ENCODE measurements around the gene ZNF384.

The ZNF384 gene

GRCh38 chr12:6734506-6735387, 45.6 kb upstream of the ZNF384 start:
- Histone ChIP-seq H3K27ac (ENCODE audit: extremely low read depth, low read depth, low read length) (no peak overlapping the region), H3K4me3 (ENCODE audit: low read depth, low read length) (no peak overlapping the region), H3K4me1 (ENCODE audit: control insufficient read depth, insufficient read depth, low read length) (no peaks in the 10 kb centered on the region), H3K9me3 (ENCODE audit: control insufficient read depth, insufficient read depth, low read depth, low read length) (no peaks in the 10 kb centered on the region), H3K36me3 (ENCODE audit: control insufficient read depth in 2 of 2, insufficient read depth in 1 of 2, low read length in 2 of 2) (peaks cover 9 to 35% of the 10 kb centered on the region in 2 experiments; a peak in 2 of 3 replicates)
- ChIA-PET CTCF (interaction anchor here (0.5 to 1.7 kb wide), 5 partner anchors 10 to 100 kb away, joined by 3 read pairs; partner anchors contain the start of gene COPS7A), POLR2A (interaction anchor here (1.0 to 3.0 kb wide), 4 partner anchors 10 to 117 kb away, joined by 3 to 16 read pairs (median 3); partner anchors contain the start of genes COPS7A and USP5)
- TF ChIP-seq ATF2 (tag by site-specific recombination; IDR thresholded peaks at IDR 0.05; ENCODE audit: low read depth) (peak; percentile 22; the same call in 1 of the 2 replicates), ZBTB21 (tag by site-specific recombination; IDR thresholded peaks at IDR 0.05) (no peak), ZNF274 (IDR thresholded peaks at IDR 0.05; ENCODE audit: low read length) (no peak), ZNF274 (tag by site-specific recombination; IDR thresholded peaks at IDR 0.05; ENCODE audit: borderline replicate concordance) (no peak), ZNF658 (tag by site-specific recombination; IDR thresholded peaks at IDR 0.05) (no peak), GLI4 (tag by site-specific recombination; IDR thresholded peaks at IDR 0.05) (no peak), ZNF335 (tag by site-specific recombination; conservative IDR thresholded peaks at IDR 0.05) (no peak)
- TF ChIP-seq, protein P1, sequence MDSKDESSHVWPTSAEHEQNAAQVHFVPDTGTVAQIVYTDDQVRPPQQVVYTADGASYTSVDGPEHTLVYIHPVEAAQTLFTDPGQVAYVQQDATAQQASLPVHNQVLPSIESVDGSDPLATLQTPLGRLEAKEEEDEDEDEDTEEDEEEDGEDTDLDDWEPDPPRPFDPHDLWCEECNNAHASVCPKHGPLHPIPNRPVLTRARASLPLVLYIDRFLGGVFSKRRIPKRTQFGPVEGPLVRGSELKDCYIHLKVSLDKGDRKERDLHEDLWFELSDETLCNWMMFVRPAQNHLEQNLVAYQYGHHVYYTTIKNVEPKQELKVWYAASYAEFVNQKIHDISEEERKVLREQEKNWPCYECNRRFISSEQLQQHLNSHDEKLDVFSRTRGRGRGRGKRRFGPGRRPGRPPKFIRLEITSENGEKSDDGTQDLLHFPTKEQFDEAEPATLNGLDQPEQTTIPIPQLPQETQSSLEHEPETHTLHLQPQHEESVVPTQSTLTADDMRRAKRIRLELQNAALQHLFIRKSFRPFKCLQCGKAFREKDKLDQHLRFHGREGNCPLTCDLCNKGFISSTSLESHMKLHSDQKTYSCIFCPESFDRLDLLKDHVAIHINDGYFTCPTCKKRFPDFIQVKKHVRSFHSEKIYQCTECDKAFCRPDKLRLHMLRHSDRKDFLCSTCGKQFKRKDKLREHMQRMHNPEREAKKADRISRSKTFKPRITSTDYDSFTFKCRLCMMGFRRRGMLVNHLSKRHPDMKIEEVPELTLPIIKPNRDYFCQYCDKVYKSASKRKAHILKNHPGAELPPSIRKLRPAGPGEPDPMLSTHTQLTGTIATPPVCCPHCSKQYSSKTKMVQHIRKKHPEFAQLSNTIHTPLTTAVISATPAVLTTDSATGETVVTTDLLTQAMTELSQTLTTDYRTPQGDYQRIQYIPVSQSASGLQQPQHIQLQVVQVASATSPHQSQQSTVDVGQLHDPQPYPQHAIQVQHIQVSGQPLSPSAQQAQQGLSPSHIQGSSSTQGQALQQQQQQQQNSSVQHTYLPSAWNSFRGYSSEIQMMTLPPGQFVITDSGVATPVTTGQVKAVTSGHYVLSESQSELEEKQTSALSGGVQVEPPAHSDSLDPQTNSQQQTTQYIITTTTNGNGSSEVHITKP (tag by site-specific recombination; IDR thresholded peaks at IDR 0.05): no peak
- TF ChIP-seq, protein P2, sequence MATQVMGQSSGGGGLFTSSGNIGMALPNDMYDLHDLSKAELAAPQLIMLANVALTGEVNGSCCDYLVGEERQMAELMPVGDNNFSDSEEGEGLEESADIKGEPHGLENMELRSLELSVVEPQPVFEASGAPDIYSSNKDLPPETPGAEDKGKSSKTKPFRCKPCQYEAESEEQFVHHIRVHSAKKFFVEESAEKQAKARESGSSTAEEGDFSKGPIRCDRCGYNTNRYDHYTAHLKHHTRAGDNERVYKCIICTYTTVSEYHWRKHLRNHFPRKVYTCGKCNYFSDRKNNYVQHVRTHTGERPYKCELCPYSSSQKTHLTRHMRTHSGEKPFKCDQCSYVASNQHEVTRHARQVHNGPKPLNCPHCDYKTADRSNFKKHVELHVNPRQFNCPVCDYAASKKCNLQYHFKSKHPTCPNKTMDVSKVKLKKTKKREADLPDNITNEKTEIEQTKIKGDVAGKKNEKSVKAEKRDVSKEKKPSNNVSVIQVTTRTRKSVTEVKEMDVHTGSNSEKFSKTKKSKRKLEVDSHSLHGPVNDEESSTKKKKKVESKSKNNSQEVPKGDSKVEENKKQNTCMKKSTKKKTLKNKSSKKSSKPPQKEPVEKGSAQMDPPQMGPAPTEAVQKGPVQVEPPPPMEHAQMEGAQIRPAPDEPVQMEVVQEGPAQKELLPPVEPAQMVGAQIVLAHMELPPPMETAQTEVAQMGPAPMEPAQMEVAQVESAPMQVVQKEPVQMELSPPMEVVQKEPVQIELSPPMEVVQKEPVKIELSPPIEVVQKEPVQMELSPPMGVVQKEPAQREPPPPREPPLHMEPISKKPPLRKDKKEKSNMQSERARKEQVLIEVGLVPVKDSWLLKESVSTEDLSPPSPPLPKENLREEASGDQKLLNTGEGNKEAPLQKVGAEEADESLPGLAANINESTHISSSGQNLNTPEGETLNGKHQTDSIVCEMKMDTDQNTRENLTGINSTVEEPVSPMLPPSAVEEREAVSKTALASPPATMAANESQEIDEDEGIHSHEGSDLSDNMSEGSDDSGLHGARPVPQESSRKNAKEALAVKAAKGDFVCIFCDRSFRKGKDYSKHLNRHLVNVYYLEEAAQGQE (tag by site-specific recombination; IDR thresholded peaks at IDR 0.05): no peak

DNA sequence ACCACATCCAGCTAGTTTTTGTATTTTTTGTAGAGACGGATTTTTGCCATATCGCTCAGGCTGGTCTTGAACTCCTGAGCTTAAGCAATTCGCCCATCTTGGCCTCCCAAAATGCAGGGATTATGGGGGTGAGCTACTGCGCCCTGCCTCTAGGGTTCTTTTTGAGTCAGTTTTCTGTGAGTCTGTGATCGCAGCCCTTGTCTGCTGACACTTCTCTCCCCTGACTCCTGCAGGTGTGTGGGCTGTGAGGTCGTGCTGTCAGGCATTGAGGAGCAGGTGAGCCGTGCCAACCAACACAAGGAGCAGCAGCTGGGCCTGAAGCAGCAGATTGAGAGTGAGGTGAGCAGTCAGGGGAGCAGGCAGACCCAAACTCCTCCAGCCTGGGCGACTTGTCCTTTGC, 41.0 kb upstream of the ZNF384 start:
- Histone ChIP-seq H3K4me3 (ENCODE audit: low read depth, low read length) (no peak overlapping the region), H3K27ac (ENCODE audit: extremely low read depth, low read depth, low read length) (no peak overlapping the region), H3K4me1 (ENCODE audit: control insufficient read depth, insufficient read depth, low read length) (no peaks in the 10 kb centered on the region), H3K9me3 (ENCODE audit: control insufficient read depth, insufficient read depth, low read depth, low read length) (no peaks in the 10 kb centered on the region), H3K36me3 (ENCODE audit: control insufficient read depth in 2 of 2, insufficient read depth in 1 of 2, low read length in 2 of 2) (peaks cover 18 to 65% of the 10 kb centered on the region in 2 experiments)
- ChIA-PET CTCF (interaction anchor here (0.6 kb wide), 1 partner anchor 72 kb away, joined by 3 read pairs; no protein-coding TSS in a partner anchor), POLR2A (no interaction called here)
- no peak for TF ChIP-seq INSM2 (tag by site-specific recombination; IDR thresholded peaks at IDR 0.05)
- TF ChIP-seq ZNF398 (tag by site-specific recombination; IDR thresholded peaks at IDR 0.05): no peak
- TF ChIP-seq ZNF692 (tag by site-specific recombination; IDR thresholded peaks at IDR 0.05): no peak
- TF ChIP-seq MZF1 (tag by site-specific recombination; IDR thresholded peaks at IDR 0.05; ENCODE audit: borderline replicate concordance): no peak
- no peak for TF ChIP-seq ATF2 (tag by site-specific recombination; IDR thresholded peaks at IDR 0.05; ENCODE audit: low read depth)
- no peak for TF ChIP-seq ZNF768 (tag by site-specific recombination; IDR thresholded peaks at IDR 0.05)
- TF ChIP-seq RBAK (tag by site-specific recombination; IDR thresholded peaks at IDR 0.05): no peak
- TF ChIP-seq YY1 (tag by site-specific recombination; IDR thresholded peaks at IDR 0.05): no peak
